ENCODE results near the gene ZNF670. TPM values are rescaled to one million over a fixed set of nuclear protein-coding genes. Genes with fewer than 3 reads are reported as not detected.

Gene ZNF670
- total and polyA plus RNA-seq, 9 of the 15 experiments (the other 6 are each of a cell fraction or from before 2014, with no cell fraction given): 7.1 to 23.4 (median 11.8) TPM

- TF ChIP-seq ZNF318 (IDR thresholded peaks at IDR 0.05; ENCODE audit: borderline replicate concordance in 1 of 2, low read depth in 1 of 2) (no peak), PKNOX1 (IDR thresholded peaks at IDR 0.05) (0 out of 2 replicates have a peak, but pooled peaks have one; percentile 24), FIP1L1 (IDR thresholded peaks at IDR 0.05; ENCODE audit: low read depth, low read length, poor library complexity, severe bottlenecking) (no peak), HMG20B (CRISPR knock-in tag; IDR thresholded peaks at IDR 0.05) (no peak), ZZZ3 (IDR thresholded peaks at IDR 0.05) (no peak), COPS2 (conservative IDR thresholded peaks at IDR 0.05) (no peak), ZNF354B (CRISPR knock-in tag; IDR thresholded peaks at IDR 0.05) (no peak), ESRRB (CRISPR knock-in tag; IDR thresholded peaks at IDR 0.05; ENCODE audit: borderline replicate concordance) (no peak), ZNF830 (CRISPR knock-in tag; IDR thresholded peaks at IDR 0.05) (no peak), SRSF7 (optimal IDR thresholded peaks at IDR 0.05; ENCODE audit: low read depth, low read length) (no peak), ZNF384 (IDR thresholded peaks at IDR 0.05; ENCODE audit: low read depth, low read length) (no peak), NFXL1 (CRISPR knock-in tag; IDR thresholded peaks at IDR 0.05) (no peak), ETV5 (CRISPR knock-in tag; IDR thresholded peaks at IDR 0.05; ENCODE audit: low read depth) (no peak), CCAR2 (IDR thresholded peaks at IDR 0.05; ENCODE audit: low read depth, low read length) (no peak), SLC30A9 (CRISPR knock-in tag; IDR thresholded peaks at IDR 0.05) (no peak), PCBP1 (IDR thresholded peaks at IDR 0.05; ENCODE audit: low read depth, low read length, poor library complexity, severe bottlenecking) (no peak), CREM (IDR thresholded peaks at IDR 0.05; ENCODE audit: low read depth) (0 out of 2 replicates have a peak, but pooled peaks have one; percentile 6), ETS2 (tag; IDR thresholded peaks at IDR 0.05; ENCODE audit: borderline replicate concordance, poor library complexity, severe bottlenecking) (no peak), SP1 (CRISPR knock-in tag; IDR thresholded peaks at IDR 0.05) (peak; percentile 73), NELFE (IDR thresholded peaks at IDR 0.05; ENCODE audit: insufficient read depth, insufficient read length) (no peak)
Observed at GRCh38 chr1:247118946-247119446, 40.4 kb upstream of the ZNF670 start (continued).

Measured in K562 (cell line).